Measurements from ENCODE around the gene YJEFN3. TPM values are rescaled to one million over a fixed set of nuclear protein-coding genes. Genes with fewer than 3 reads are reported as not detected.

Gene YJEFN3
- polyA plus RNA-seq, 1 donor = 7.3 TPM

- no peak for DNase-seq
These were observed 11.5 kb downstream of the YJEFN3 start for GRCh38 chr19:19540064-19540714.

GRCh38 chr19:19540715-19541515 lies 12.2 kb downstream of the YJEFN3 start:
- DNase-seq = no peak

GRCh38 chr19:19541616-19542015 lies 12.9 kb downstream of the YJEFN3 start:
- no peak for DNase-seq

- DNase-seq = no peak
These were observed 13.8 kb downstream of the YJEFN3 start for GRCh38 chr19:19542507-19542906.

- no peak for DNase-seq
These were observed 14.4 kb downstream of the YJEFN3 start for GRCh38 chr19:19543101-19543500.

- DNase-seq = no peak
These were observed 14.9 kb downstream of the YJEFN3 start for GRCh38 chr19:19543640-19544039.

- no peak for DNase-seq
These were observed 15.7 kb downstream of the YJEFN3 start for GRCh38 chr19:19544257-19544953.

GRCh38 chr19:19544954-19545591 lies 16.4 kb downstream of the YJEFN3 start:
- no peak for DNase-seq

- DNase-seq = no peak
These were observed 17.0 kb downstream of the YJEFN3 start for GRCh38 chr19:19545707-19546106.

- DNase-seq = no peak
These were observed 18.0 kb downstream of the YJEFN3 start for GRCh38 chr19:19546751-19547162.

- DNase-seq = no peak
These were observed 19.1 kb downstream of the YJEFN3 start for GRCh38 chr19:19547674-19548336.

- DNase-seq = no peak
These were observed 20.4 kb downstream of the YJEFN3 start for GRCh38 chr19:19548915-19549759.

GRCh38 chr19:19549804-19550464 lies 21.2 kb downstream of the YJEFN3 start:
- no peak for DNase-seq

GRCh38 chr19:19550485-19550929 lies 21.8 kb downstream of the YJEFN3 start:
- DNase-seq = no peak

- DNase-seq = no peak
These were observed 22.5 kb downstream of the YJEFN3 start for GRCh38 chr19:19550972-19551852.

GRCh38 chr19:19551853-19552192 lies 23.1 kb downstream of the YJEFN3 start:
- no peak for DNase-seq

GRCh38 chr19:19552798-19553197 lies 24.1 kb downstream of the YJEFN3 start:
- no peak for DNase-seq

GRCh38 chr19:19553670-19554069 lies 25.0 kb downstream of the YJEFN3 start:
- DNase-seq = no peak

GRCh38 chr19:19554074-19555023 lies 25.6 kb downstream of the YJEFN3 start:
- no peak for DNase-seq
